K562 (cell line): Measurements from ENCODE around the gene PLD1. TPM values are rescaled to one million over a fixed set of nuclear protein-coding genes. Genes with fewer than 3 reads are reported as not detected.

Source experiments
- ATAC-seq: fragments of 200-7000 bp; cut with Tn5 transposase; 3 replicates; pipeline ENCODE4 v1.9.1; 2020; ENCODE audit warnings: moderate library complexity
- BruUV-seq: library from RNA; stranded (reverse); fragments of 400-500 nt; replicated peaks from 2 replicates; lab custom pipeline; 2021; lab: Mats Ljungman, UMichigan
- CTCF ChIA-PET: fragments of 300-600 bp; formaldehyde crosslinking; extraction: SDS; loops from one replicate; lab custom pipeline; 2021; ENCODE audit warnings: low intra/inter-chr PET ratio; lab: Yijun Ruan, JAX
- POLR2A ChIA-PET: fragments of 300-600, 350-650 bp; sonication (Branson Sonifier 250); formaldehyde crosslinking; extraction: SDS; loops from one replicate; lab custom pipeline; 2021; ENCODE audit warnings: antibody characterized with exemption, inconsistent platforms; lab: Yijun Ruan, JAX
- DNase-seq, 4 experiments: peaks; one replicate each; pipeline versions ENCODE4 v3.0.0 to v3.0.0-alpha.2; 2011 to 2018; ENCODE audit warnings: low spot score in 3 of 4, mixed read lengths in 3 of 4; ENCODE audit errors: extremely low read depth in 1 of 4
- FAIRE-seq: peaks from 2 replicates; lab custom pipeline; 2011; peaks lifted over from hg19 to GRCh38; lab: Jason Lieb, UNC
- H2AFZ ChIP-seq: 2 replicates; pipeline ENCODE4 v1.6.0; 2011; ENCODE audit warnings: low read depth, low read length, control low read depth, inconsistent platforms
- H3K27ac ChIP-seq: fragments of 200-600 bp; 3 replicates; pipeline ENCODE4 v1.8.0; 2011; ENCODE audit warnings: low read depth, mild to moderate bottlenecking, control low read depth, inconsistent platforms, low read length, moderate library complexity, mixed read lengths; ENCODE audit errors: extremely low read depth
- H3K27me3 ChIP-seq, 2 experiments: fragments of 300-600 bp in 1 of 2; 2 replicates in 1 of 2; 3 replicates in 1 of 2; pipeline versions ENCODE4 v1.6.0 to v1.8.0; 2011; ENCODE audit warnings: inconsistent platforms in 2 of 2, low read length in 2 of 2, mild to moderate bottlenecking in 1 of 2, mixed read lengths in 1 of 2, moderate library complexity in 1 of 2; ENCODE audit not compliant: control insufficient read depth in 2 of 2, insufficient read depth in 2 of 2
- H3K36me3 ChIP-seq: fragments of 300-600 bp; 3 replicates; pipeline ENCODE4 v1.8.0; 2011; ENCODE audit warnings: mild to moderate bottlenecking, low read length, inconsistent platforms; ENCODE audit not compliant: control insufficient read depth, insufficient read depth
- H3K4me1 ChIP-seq, 2 experiments: fragments of 200-600 bp in 1 of 2; replicated peaks in 1 of 2; 2 replicates in 1 of 2; 3 replicates in 1 of 2; pipeline versions ENCODE4 v1.5.1 to v1.8.0; 2011; ENCODE audit warnings: inconsistent platforms in 2 of 2, low read length in 2 of 2, mild to moderate bottlenecking in 1 of 2, mixed read lengths in 1 of 2, moderate library complexity in 1 of 2; ENCODE audit not compliant: control insufficient read depth in 2 of 2, insufficient read depth in 2 of 2
- H3K4me2 ChIP-seq: 2 replicates; pipeline ENCODE4 v1.6.1; 2011; ENCODE audit warnings: low read length, control low read depth, inconsistent platforms, mixed read lengths; ENCODE audit not compliant: insufficient read depth
- H3K4me3 ChIP-seq: fragments of 200-600 bp; sonication (generic), shearing (Covaris generic); 2 replicates; pipeline ENCODE4 v1.5.1; 2016; ENCODE audit warnings: control low read depth, inconsistent platforms
- H3K79me2 ChIP-seq: fragments of 200-600 bp; 3 replicates; pipeline ENCODE4 v1.8.0; 2011; ENCODE audit warnings: low read length, inconsistent platforms; ENCODE audit not compliant: control insufficient read depth, insufficient read depth
- H3K9ac ChIP-seq, 2 experiments: 2 replicates each; pipeline versions ENCODE4 v1.6.0 to v1.6.1; 2011; ENCODE audit warnings: low read depth in 2 of 2, low read length in 2 of 2, control low read depth in 1 of 2, inconsistent platforms in 1 of 2, mild to moderate bottlenecking in 1 of 2, mixed read lengths in 1 of 2; ENCODE audit not compliant: insufficient read depth in 1 of 2
- H3K9me1 ChIP-seq: one replicate; pipeline ENCODE4 v1.6.0; 2011; ENCODE audit warnings: inconsistent platforms, mild to moderate bottlenecking, low read length, moderate library complexity; ENCODE audit not compliant: control insufficient read depth, insufficient read depth
- H3K9me3 ChIP-seq: replicated peaks from 2 replicates; pipeline ENCODE4 v1.5.1; 2011; ENCODE audit warnings: low read depth, low read length, inconsistent platforms; ENCODE audit not compliant: control insufficient read depth, insufficient read depth
- H4K20me1 ChIP-seq: replicated peaks from 2 replicates; pipeline ENCODE4 v1.6.1; 2011; ENCODE audit warnings: low read length, inconsistent platforms, mixed read lengths; ENCODE audit not compliant: control insufficient read depth, insufficient read depth
- ELF1 ChIP-seq: fragments of 200-800 bp; sonication (Bioruptor generic); IDR thresholded peaks from 2 replicates; pipeline ENCODE4 v1.6.1; 2016; ENCODE audit warnings: missing genetic modification characterization, missing compliant biosample characterization
- FOXJ2 ChIP-seq: fragments of 200-800 bp; sonication (Bioruptor generic); IDR thresholded peaks from 2 replicates; pipeline ENCODE4 v1.6.1; 2016; ENCODE audit warnings: missing genetic modification characterization, missing compliant biosample characterization
- NCOA6 ChIP-seq: fragments of 450-650 bp; IDR thresholded peaks from 2 replicates; pipeline ENCODE4 v1.6.1; 2017; ENCODE audit warnings: mild to moderate bottlenecking
- NR0B1 ChIP-seq: fragments of 450-650 bp; IDR thresholded peaks from one replicate; pipeline ENCODE4 v1.6.1; 2018; ENCODE audit warnings: mild to moderate bottlenecking, moderate library complexity; ENCODE audit not compliant: partially characterized antibody
- NR2C1 ChIP-seq, 2 experiments: fragments of 450-650 bp; IDR thresholded peaks; 2 replicates each; pipeline ENCODE4 v1.6.1; 2017; ENCODE audit warnings: mild to moderate bottlenecking in 2 of 2, antibody characterized with exemption in 1 of 2, inconsistent platforms in 1 of 2, missing compliant biosample characterization in 1 of 2, missing genetic modification characterization in 1 of 2
- SP1 ChIP-seq: sonication (generic); formaldehyde crosslinking; IDR thresholded peaks from 2 replicates; pipeline ENCODE4 v1.8.1; 2022; ENCODE audit warnings: mild to moderate bottlenecking, missing genetic modification reagents
- ZNF239 ChIP-seq: fragments of 250-450 bp; sonication (Bioruptor Pico); IDR thresholded peaks from 2 replicates; pipeline ENCODE4 v1.4.0; 2020; ENCODE audit warnings: mild to moderate bottlenecking
- ZNF717 ChIP-seq: fragments of 250-450 bp; sonication (Bioruptor Pico); IDR thresholded peaks from 2 replicates; pipeline ENCODE4 v1.5.0; 2021
- WGBS: fragments of 100-300 bp; shearing (Covaris generic); methylation state at CpG from one replicate; pipeline ENCODE4 v1.1.6; 2016; ENCODE audit warnings: low coverage, mixed read lengths; ENCODE audit not compliant: insufficient coverage; ENCODE audit errors: missing lambda C conversion rate; 5-methylcytosine and 5-hydroxymethylcytosine counted together
- in situ Hi-C: fragments of 300-500 bp; cut with MboI; formaldehyde crosslinking; loops from 4 replicates; pipeline ENCODE4 v1.15.0; 2018; ENCODE audit warnings: inconsistent platforms, mixed read lengths
- intact Hi-C: fragments of 100-400 bp; cut with micrococcal nuclease; formaldehyde crosslinking; loops from 2 replicates; pipeline ENCODE4 v1.14.2; 2022
- polyA plus RNA-seq, 8 experiments: library from polyadenylated mRNA; depleted of rRNA in 4 of 8; stranded (reverse) in 5 of 8; unstranded in 3 of 8; fragments of >200 nt; fragmentation: Nextera tagmentation in 2 of 8; fragmentation: Illumina TruSeq in 1 of 8; extraction: Ambion mirVana in 2 of 8; extraction: Trizol in 1 of 8; gene quantifications; 2 replicates each; pipeline versions ENCODE4 v1.2.1 to v1.2.3, GENCODE V29; 2011 to 2014; ENCODE audit warnings: inconsistent platforms in 1 of 8, missing spikeins in 1 of 8
- total RNA-seq, 7 experiments: library from RNA; depleted of rRNA in 6 of 7; stranded (reverse); fragments of >200 nt in 6 of 7; fragmentation: Illumina TruSeq in 2 of 7; extraction: Trizol in 2 of 7; gene quantifications; 2 replicates each; pipeline versions ENCODE4 v1.2.1 to v1.2.3, GENCODE V29; 2011 to 2021; ENCODE audit warnings: low replicate concordance in 1 of 7
- TF ChIP-seq, protein P1 (sequence below): IDR thresholded peaks from 3 replicates; pipeline ENCODE4 v1.6.1; 2011; ENCODE audit warnings: borderline replicate concordance, mild to moderate bottlenecking, moderate library complexity; ENCODE audit not compliant: insufficient read length; ENCODE audit errors: extremely low read depth

The PLD1 gene
- total and polyA plus RNA-seq, 9 of the 15 experiments (the other 6 are each of a cell fraction or from before 2014, with no cell fraction given) = 8.4 to 26.1 (median 18.6) TPM

DNA sequence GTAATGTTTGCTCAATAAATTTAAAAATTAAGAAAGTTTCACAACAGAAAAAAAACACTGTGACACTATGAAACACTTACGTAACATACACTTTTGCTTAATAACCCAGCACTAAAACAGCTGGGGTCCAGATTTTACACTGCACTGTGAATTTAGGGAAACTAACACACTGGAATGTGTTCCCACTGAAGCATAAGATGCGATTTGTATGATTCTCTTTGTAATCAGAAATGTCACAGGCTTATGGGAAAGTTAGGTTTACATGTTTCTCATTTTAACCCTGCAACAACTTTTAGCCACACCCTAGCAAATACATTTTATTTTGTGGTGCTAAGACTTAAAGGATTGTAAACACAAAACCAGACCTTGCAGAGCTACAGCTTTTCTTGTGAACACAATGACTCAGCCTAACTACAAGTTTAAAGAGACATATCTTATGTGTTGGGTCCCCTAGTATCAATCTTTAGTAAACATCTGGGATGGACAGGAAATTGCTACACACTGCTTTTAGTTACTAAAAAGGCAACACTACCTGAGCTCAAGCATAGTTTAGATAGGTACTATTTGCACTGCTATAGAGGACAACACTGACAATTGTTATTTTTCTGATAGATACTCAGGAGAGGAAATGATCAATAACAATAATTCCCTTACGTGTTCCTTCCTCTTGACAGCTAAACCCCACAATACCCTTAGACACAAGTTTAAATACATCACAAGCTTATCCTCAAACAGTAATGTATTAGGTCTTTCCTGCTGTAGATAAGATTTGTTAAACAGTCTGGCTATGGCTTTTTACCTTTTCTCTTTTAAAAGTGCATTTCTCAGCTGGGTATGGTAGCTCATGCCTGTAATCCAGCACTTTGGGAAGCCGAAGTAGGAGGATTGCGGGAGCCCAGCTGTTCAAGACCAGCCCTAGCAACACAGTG, 3.8 kb downstream of the PLD1 start (continued):
- TF ChIP-seq NCOA6 = no peak
- TF ChIP-seq, protein P1, sequence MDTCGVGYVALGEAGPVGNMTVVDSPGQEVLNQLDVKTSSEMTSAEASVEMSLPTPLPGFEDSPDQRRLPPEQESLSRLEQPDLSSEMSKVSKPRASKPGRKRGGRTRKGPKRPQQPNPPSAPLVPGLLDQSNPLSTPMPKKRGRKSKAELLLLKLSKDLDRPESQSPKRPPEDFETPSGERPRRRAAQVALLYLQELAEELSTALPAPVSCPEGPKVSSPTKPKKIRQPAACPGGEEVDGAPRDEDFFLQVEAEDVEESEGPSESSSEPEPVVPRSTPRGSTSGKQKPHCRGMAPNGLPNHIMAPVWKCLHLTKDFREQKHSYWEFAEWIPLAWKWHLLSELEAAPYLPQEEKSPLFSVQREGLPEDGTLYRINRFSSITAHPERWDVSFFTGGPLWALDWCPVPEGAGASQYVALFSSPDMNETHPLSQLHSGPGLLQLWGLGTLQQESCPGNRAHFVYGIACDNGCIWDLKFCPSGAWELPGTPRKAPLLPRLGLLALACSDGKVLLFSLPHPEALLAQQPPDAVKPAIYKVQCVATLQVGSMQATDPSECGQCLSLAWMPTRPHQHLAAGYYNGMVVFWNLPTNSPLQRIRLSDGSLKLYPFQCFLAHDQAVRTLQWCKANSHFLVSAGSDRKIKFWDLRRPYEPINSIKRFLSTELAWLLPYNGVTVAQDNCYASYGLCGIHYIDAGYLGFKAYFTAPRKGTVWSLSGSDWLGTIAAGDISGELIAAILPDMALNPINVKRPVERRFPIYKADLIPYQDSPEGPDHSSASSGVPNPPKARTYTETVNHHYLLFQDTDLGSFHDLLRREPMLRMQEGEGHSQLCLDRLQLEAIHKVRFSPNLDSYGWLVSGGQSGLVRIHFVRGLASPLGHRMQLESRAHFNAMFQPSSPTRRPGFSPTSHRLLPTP = no peak

GRCh38 chr3:171805687-171806086, 4.6 kb downstream of the PLD1 start:
- 14% methylated on average over 3 of the region's 3 CpGs for WGBS
- no peak for DNase-seq
- Histone ChIP-seq H3K4me2 (peak overlapping the region; percentile 77), H4K20me1 (no peaks in the 10 kb centered on the region), H3K9me3 (no peaks in the 10 kb centered on the region), H3K4me1 (peaks cover 33 to 59% of the 10 kb centered on the region in 2 experiments), H3K27ac (peak overlapping the region; percentile 84), H2AFZ (no peak overlapping the region), H3K36me3 (no peaks in the 10 kb centered on the region), H3K9me1 (no peaks in the 10 kb centered on the region), H3K79me2 (peaks cover 90% of the 10 kb centered on the region), H3K9ac (peak overlapping the region; percentile 57 to 63; a peak in 3 of 4 replicates), H3K27me3 (no peaks in the 10 kb centered on the region), H3K4me3 (no peak overlapping the region)
- ChIA-PET POLR2A (interaction anchor here (1.8 kb wide), 1 partner anchor 15 kb away, joined by 6 read pairs; no protein-coding TSS in a partner anchor), CTCF (no interaction called here)
- ATAC-seq = no peak
- peak; percentile 56 for FAIRE-seq
- intact Hi-C loops = no loop called here
- BruUV-seq = no TSS peak
- in situ Hi-C loops = no loop called here
- TF ChIP-seq FOXJ2 (tag) (no peak), ELF1 (no peak), NR2C1 (IDR thresholded peaks at IDR 0.05) (no peak), NR2C1 (tag; IDR thresholded peaks at IDR 0.05) (no peak), ZNF239 (CRISPR knock-in tag) (no peak), ZNF717 (CRISPR knock-in tag) (no peak), NR0B1 (no peak), SP1 (CRISPR knock-in tag) (no peak)
